ENCODE data around the gene C1QTNF3.
"Not testable (repeated sequence)": the region's sequence is repeated elsewhere in the genome, so short reads cannot be mapped to it uniquely, and the experiment has no call there.

DNA sequence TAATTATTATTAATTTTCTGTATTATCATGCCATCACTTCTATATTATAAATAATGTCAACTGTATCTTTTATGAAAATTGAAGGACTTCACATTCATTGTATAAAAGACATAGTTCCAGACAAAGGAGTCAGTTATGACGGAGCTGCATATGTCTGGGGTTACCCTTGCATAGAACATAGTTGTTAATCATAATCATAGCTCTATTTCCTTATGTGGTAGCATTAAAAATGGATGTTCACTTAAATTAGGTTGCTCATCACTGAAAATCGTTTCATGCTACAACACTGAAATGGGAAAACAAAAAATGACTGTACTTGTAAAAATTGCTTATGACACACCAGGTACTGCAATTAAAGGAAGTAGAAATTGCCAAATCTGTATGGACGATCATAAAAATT, 46.8 kb upstream of the C1QTNF3 start:
- TF ChIP-seq, protein P1, sequence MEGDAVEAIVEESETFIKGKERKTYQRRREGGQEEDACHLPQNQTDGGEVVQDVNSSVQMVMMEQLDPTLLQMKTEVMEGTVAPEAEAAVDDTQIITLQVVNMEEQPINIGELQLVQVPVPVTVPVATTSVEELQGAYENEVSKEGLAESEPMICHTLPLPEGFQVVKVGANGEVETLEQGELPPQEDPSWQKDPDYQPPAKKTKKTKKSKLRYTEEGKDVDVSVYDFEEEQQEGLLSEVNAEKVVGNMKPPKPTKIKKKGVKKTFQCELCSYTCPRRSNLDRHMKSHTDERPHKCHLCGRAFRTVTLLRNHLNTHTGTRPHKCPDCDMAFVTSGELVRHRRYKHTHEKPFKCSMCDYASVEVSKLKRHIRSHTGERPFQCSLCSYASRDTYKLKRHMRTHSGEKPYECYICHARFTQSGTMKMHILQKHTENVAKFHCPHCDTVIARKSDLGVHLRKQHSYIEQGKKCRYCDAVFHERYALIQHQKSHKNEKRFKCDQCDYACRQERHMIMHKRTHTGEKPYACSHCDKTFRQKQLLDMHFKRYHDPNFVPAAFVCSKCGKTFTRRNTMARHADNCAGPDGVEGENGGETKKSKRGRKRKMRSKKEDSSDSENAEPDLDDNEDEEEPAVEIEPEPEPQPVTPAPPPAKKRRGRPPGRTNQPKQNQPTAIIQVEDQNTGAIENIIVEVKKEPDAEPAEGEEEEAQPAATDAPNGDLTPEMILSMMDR (conservative IDR thresholded peaks at IDR 0.05): not testable (repeated sequence)
- not testable (repeated sequence) for TF ChIP-seq ZFX (IDR thresholded peaks at IDR 0.05)

All from C4-2B (cell line).